NCI-H2227 (cell line): ENCODE measurements around the gene CNTN1.

Experiments
- DNase-seq: peaks from one replicate; lab custom pipeline; 2025; ENCODE audit not compliant: unreplicated experiment; lab: John Stamatoyannopoulos, UW

CNTN1 gene

GRCh38 chr12:41100572-41100971, 408.3 kb downstream of the CNTN1 start:
- DNase-seq, result no peak

GRCh38 chr12:41101806-41102205, 409.6 kb downstream of the CNTN1 start:
- DNase-seq, result no peak

GRCh38 chr12:41103614-41104013, 411.4 kb downstream of the CNTN1 start:
- DNase-seq, result no peak

- DNase-seq, result no peak
These were observed 414.1 kb downstream of the CNTN1 start for GRCh38 chr12:41106315-41106714.

- no peak for DNase-seq
These were observed 415.8 kb downstream of the CNTN1 start for GRCh38 chr12:41108032-41108431.

GRCh38 chr12:41112903-41113302, 420.7 kb downstream of the CNTN1 start:
- no peak for DNase-seq

- DNase-seq, result no peak
These were observed 428.0 kb downstream of the CNTN1 start for GRCh38 chr12:41120211-41120610.

- no peak for DNase-seq
These were observed 429.1 kb downstream of the CNTN1 start for GRCh38 chr12:41121374-41121773.
